GM18499 (cell line): ENCODE data around the gene NPTXR.

Source experiments
- ATAC-seq: cut with Tn5 transposase; IDR thresholded peaks from one replicate; pipeline ENCODE4 v1.9.1; 2021; ENCODE audit warnings: moderate number of reproducible peaks; ENCODE audit not compliant: insufficient read depth, unreplicated experiment

NPTXR gene

GRCh38 chr22:38869663-38870062 lies 25.8 kb upstream of the NPTXR start:
- ATAC-seq, result no peak

- no peak for ATAC-seq
Measured at GRCh38 chr22:38868886-38869381, 25.1 kb upstream of the NPTXR start.

- no peak for ATAC-seq
Measured at GRCh38 chr22:38868286-38868721, 24.5 kb upstream of the NPTXR start.

- ATAC-seq, result no peak
Measured at GRCh38 chr22:38867471-38868285, 23.9 kb upstream of the NPTXR start.

GRCh38 chr22:38867124-38867455 lies 23.3 kb upstream of the NPTXR start:
- ATAC-seq, result no peak

- no peak for ATAC-seq
Measured at GRCh38 chr22:38866399-38867123, 22.7 kb upstream of the NPTXR start.

- no peak for ATAC-seq
Measured at GRCh38 chr22:38866024-38866398, 22.2 kb upstream of the NPTXR start.

- no peak for ATAC-seq
Measured at GRCh38 chr22:38865201-38866023, 21.6 kb upstream of the NPTXR start.

- ATAC-seq, result no peak
Measured at GRCh38 chr22:38864361-38865191, 20.7 kb upstream of the NPTXR start.

- ATAC-seq, result no peak
Measured at GRCh38 chr22:38863531-38864131, 19.8 kb upstream of the NPTXR start.

GRCh38 chr22:38862375-38863329 lies 18.8 kb upstream of the NPTXR start:
- ATAC-seq, result no peak

- no peak for ATAC-seq
Measured at GRCh38 chr22:38861927-38862326, 18.1 kb upstream of the NPTXR start.

GRCh38 chr22:38861170-38861876 lies 17.5 kb upstream of the NPTXR start:
- ATAC-seq, result no peak

- no peak for ATAC-seq
Measured at GRCh38 chr22:38860283-38861169, 16.7 kb upstream of the NPTXR start.

GRCh38 chr22:38859581-38860282 lies 15.9 kb upstream of the NPTXR start:
- no peak for ATAC-seq

- ATAC-seq, result no peak
Measured at GRCh38 chr22:38858492-38858891, 14.7 kb upstream of the NPTXR start.
